CMK (cell line): ENCODE results near the gene GRM5.
"Not testable (repeated sequence)": the region's sequence is repeated elsewhere in the genome, so short reads cannot be mapped to it uniquely, and the experiment has no call there.

Experiments
- DNase-seq: peaks from one replicate; pipeline ENCODE4 v3.0.0-alpha.2; 2010; ENCODE audit warnings: low read depth

Gene GRM5

DNA sequence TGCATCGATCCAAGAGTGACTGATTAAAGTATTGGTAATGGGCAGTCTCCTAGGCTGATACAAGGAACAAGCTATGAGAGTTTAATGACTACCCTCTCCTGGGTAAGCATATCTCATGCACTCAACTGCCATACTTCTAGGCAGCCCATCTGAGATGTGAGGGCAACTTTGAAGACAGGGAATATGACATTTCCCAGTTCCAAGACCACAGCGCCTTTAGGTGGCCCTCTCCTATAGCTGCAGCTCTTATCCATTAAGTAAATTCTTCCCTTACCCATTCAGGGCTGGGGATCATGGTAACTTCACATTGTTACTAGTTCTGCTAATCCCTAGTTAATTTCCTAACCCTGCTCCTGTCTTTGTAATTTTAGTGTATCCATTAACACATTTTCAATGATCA is 570.9 kb downstream of the GRM5 start:
- no peak for DNase-seq

GRCh38 chr11:88491674-88492073 is 574.1 kb downstream of the GRM5 start:
- DNase-seq, result no peak

- no peak for DNase-seq
Measured at GRCh38 chr11:88489030-88489429, 576.8 kb downstream of the GRM5 start.

GRCh38 chr11:88487646-88488045 is 578.1 kb downstream of the GRM5 start:
- DNase-seq, result no peak

DNA sequence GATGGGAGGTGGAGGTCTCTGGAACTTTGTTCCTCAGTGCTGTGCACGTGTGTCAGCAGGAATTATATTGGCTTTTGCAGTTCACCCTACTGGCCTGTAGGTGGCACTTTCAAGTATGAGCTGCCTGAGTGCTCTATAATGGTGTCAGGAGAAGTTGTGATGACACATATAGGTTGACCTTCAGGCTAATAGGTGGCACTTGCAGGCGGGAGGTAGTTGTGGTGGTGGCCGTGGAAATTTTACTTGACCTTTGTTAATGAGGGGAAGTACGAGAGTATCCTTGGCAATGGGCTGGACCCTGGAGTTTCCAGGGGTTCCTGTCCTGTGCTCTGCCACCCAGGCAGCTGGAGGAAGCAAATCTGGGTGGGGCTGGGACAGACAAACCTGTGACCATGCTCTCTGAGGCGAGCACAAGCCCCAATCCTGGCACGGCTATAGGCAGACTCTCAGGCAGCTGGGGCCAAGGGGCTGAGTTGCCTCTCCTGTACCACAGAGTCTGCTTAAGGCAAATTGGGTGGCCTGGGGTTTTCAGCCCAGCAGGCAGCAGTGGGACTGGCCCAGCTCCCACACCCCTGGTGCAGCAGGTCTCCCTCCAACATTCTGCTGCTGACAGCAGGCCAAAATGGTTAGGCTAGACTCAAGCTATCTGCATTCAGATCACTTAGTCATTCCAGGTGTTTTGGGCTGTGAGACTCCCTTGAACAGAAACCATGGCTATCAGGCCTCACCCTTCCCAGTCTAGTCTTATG is 580.7 kb downstream of the GRM5 start:
- peak; percentile 45 for DNase-seq

- no peak for DNase-seq
Measured at GRCh38 chr11:88482871-88483301, 582.9 kb downstream of the GRM5 start.

DNA sequence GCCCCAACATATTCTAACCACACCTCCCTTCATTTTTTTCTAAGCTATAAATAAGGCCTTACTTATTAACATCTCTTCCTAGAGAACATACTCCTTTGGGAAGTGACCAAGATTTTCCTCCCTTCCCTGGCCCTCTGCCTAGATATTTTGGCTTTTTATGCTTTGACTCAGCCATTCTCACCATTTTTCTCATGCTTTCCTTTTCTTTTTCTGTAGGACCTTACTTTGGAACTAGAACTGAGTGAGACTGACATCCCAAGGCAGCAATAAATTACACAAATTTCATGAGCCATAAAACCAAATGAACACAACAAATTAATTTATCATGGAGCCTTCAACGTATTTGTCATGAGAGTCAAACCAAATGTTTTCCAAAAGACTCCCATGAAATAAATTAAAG is 585.6 kb downstream of the GRM5 start:
- DNase-seq, result no peak

GRCh38 chr11:88478136-88478815 is 587.5 kb downstream of the GRM5 start:
- no peak for DNase-seq

GRCh38 chr11:88475991-88476418 is 589.8 kb downstream of the GRM5 start:
- DNase-seq, result no peak

GRCh38 chr11:88474655-88475054 is 591.1 kb downstream of the GRM5 start:
- DNase-seq, result no peak

GRCh38 chr11:88469561-88470225 is 596.1 kb downstream of the GRM5 start:
- no peak for DNase-seq

DNA sequence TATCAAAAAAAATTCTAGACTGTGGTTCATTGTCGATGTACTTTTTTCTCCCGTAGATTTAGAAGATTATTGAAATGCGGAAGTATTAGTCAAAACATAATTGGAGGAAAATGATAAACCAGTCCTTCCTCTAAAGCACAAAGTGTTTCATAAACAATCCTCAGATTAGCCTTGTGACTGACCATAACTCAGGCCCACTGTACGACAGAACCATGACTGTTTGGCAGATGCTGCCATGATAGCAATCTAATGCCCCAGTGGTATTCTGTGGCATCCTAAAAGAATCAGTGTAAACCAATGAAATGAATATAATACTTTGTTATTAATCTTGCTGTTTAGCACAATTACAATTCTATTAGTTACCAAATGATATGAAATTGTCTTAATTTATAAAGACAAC is 601.3 kb downstream of the GRM5 start:
- DNase-seq, result no peak

- DNase-seq, result not testable (repeated sequence)
Measured at GRCh38 chr11:88463301-88463700, 602.5 kb downstream of the GRM5 start.

DNA sequence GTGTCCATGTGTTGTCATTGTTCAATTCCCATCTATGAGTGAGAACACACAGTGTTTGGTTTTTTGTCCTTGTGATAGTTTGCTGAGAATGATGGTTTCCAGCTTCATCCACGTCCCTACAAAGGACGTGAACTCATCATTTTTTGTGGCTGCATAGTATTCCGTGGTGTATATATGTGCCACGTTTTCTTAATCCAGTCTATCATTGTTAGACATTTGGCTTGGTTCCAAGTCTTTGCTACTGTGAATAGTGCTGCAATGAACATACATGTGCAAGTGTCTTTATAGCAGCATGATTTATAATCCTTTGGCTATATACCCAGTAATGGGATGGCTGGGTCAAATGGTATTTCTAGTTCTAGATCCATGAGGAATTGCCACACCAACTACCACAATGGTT is 607.7 kb downstream of the GRM5 start:
- DNase-seq, result not testable (repeated sequence)

DNA sequence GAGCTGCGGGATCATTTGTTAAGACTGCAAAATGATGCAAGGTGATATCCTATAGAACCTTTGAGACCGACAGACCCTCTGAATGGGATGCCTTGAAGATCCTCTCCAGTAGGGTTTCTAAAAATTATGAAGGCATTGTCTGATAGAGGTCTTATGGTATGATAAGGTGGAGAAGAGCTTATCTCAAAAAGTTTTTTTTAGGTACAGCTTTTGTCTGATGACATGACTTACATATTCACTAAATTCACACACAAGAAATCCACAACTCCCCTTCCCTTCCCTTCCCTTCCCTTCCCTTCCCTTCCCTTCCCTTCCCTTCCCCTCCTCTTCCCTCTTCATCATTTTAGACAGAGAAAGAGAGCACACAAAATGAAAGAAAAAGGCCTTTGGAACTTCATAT is 609.8 kb downstream of the GRM5 start:
- DNase-seq, result no peak

GRCh38 chr11:88454881-88455280 is 610.9 kb downstream of the GRM5 start:
- DNase-seq, result no peak
